K562 (cell line): ENCODE results near the gene GLRX2. TPM values are rescaled to one million over a fixed set of nuclear protein-coding genes. Genes with fewer than 3 reads are reported as not detected.

ENCODE experiments used
- ATF1 ChIP-seq, 2 experiments: fragments of 450-650 bp in 1 of 2; IDR thresholded peaks; 2 replicates each; pipeline ENCODE4 v1.6.1; 2016; ENCODE audit warnings: missing compliant biosample characterization in 1 of 2, missing genetic modification characterization in 1 of 2
- BDP1 ChIP-seq: IDR thresholded peaks from 3 replicates; pipeline ENCODE4 v1.6.1; 2011; ENCODE audit not compliant: insufficient read length, insufficient read depth
- CBX5 ChIP-seq: IDR thresholded peaks from 2 replicates; pipeline ENCODE4 v1.6.1; 2014; ENCODE audit warnings: low read depth, borderline replicate concordance
- ILF3 ChIP-seq: fragments of 450-650 bp; IDR thresholded peaks from 2 replicates; pipeline ENCODE4 v1.6.1; 2018; ENCODE audit warnings: antibody characterized with exemption, mild to moderate bottlenecking, moderate library complexity, borderline replicate concordance
- IRF2 ChIP-seq: sonication (generic); formaldehyde crosslinking; IDR thresholded peaks from 2 replicates; pipeline ENCODE4 v1.8.1; 2022; ENCODE audit warnings: mild to moderate bottlenecking, missing genetic modification reagents
- JUN ChIP-seq, 2 experiments: sonication (generic) in 1 of 2; formaldehyde crosslinking in 1 of 2; IDR thresholded peaks; 2 replicates each; pipeline versions ENCODE4 v1.6.1 to v1.8.0; 2012 to 2022; ENCODE audit warnings: borderline replicate concordance in 2 of 2, mild to moderate bottlenecking in 2 of 2, improper control_type of control experiment in 1 of 2, low read depth in 1 of 2, low read length in 1 of 2, missing genetic modification reagents in 1 of 2
- KHSRP ChIP-seq: fragments of 450-650 bp; IDR thresholded peaks from 2 replicates; pipeline ENCODE4 v1.6.1; 2017
- KLF13 ChIP-seq: fragments of 450-650 bp; IDR thresholded peaks from 2 replicates; pipeline ENCODE4 v1.6.1; 2016; ENCODE audit warnings: missing genetic modification characterization, low read depth, mild to moderate bottlenecking, missing compliant biosample characterization, moderate library complexity, borderline replicate concordance
- POLR2AphosphoS5 ChIP-seq: IDR thresholded peaks from 2 replicates; pipeline ENCODE4 v1.6.1; 2011; ENCODE audit warnings: mild to moderate bottlenecking, low read depth, low read length, moderate library complexity; ENCODE audit not compliant: control insufficient read depth, insufficient read depth
- POLR2H ChIP-seq: IDR thresholded peaks from 2 replicates; pipeline ENCODE4 v1.6.1; 2016; ENCODE audit warnings: missing genetic modification characterization, low read depth, mild to moderate bottlenecking, control low read depth, missing compliant biosample characterization, moderate library complexity
- POLR3A ChIP-seq: IDR thresholded peaks from 2 replicates; pipeline ENCODE4 v1.6.1; 2011; ENCODE audit warnings: borderline replicate concordance, mild to moderate bottlenecking, moderate library complexity; ENCODE audit not compliant: insufficient read length, insufficient read depth; ENCODE audit errors: extremely low read depth
- RBM15 ChIP-seq: fragments of 200-400 bp; formaldehyde crosslinking; IDR thresholded peaks from 2 replicates; pipeline ENCODE4 v1.6.1; 2018; ENCODE audit warnings: mild to moderate bottlenecking, low read length, moderate library complexity; ENCODE audit not compliant: insufficient read depth
- RFX5 ChIP-seq: IDR thresholded peaks from 2 replicates; pipeline ENCODE4 v1.6.1; 2011; ENCODE audit warnings: low read depth, mild to moderate bottlenecking, improper control_type of control experiment, low read length
- SIN3B ChIP-seq: fragments of 450-650 bp; IDR thresholded peaks from 2 replicates; pipeline ENCODE4 v1.6.1; 2017; ENCODE audit warnings: low read depth, mild to moderate bottlenecking, moderate library complexity
- TFAP4 ChIP-seq: sonication (generic); formaldehyde crosslinking; IDR thresholded peaks from 2 replicates; pipeline ENCODE4 v1.8.0; 2022; ENCODE audit warnings: missing genetic modification reagents, mild to moderate bottlenecking, moderate library complexity, borderline replicate concordance
- USF1 ChIP-seq: sonication (generic); formaldehyde crosslinking; IDR thresholded peaks from 2 replicates; pipeline ENCODE4 v1.9.0; 2022; ENCODE audit warnings: mild to moderate bottlenecking, missing genetic modification reagents
- XRCC3 ChIP-seq: fragments of 450-650 bp; IDR thresholded peaks from 2 replicates; pipeline ENCODE4 v1.6.1; 2017; ENCODE audit warnings: mild to moderate bottlenecking, moderate library complexity
- ZNF512 ChIP-seq: IDR thresholded peaks from 2 replicates; pipeline ENCODE4 v1.6.1; 2016; ENCODE audit warnings: missing genetic modification characterization, missing compliant biosample characterization
- ZNF655 ChIP-seq: fragments of 250-450 bp; sonication (Bioruptor Pico); IDR thresholded peaks from 2 replicates; pipeline ENCODE4 v1.5.0; 2021
- polyA plus RNA-seq, 8 experiments: library from polyadenylated mRNA; depleted of rRNA in 4 of 8; stranded (reverse) in 5 of 8; unstranded in 3 of 8; fragments of >200 nt; fragmentation: Nextera tagmentation in 2 of 8; fragmentation: Illumina TruSeq in 1 of 8; extraction: Ambion mirVana in 2 of 8; extraction: Trizol in 1 of 8; gene quantifications; 2 replicates each; pipeline versions ENCODE4 v1.2.1 to v1.2.3, GENCODE V29; 2011 to 2014; ENCODE audit warnings: inconsistent platforms in 1 of 8, missing spikeins in 1 of 8
- total RNA-seq, 7 experiments: library from RNA; depleted of rRNA in 6 of 7; stranded (reverse); fragments of >200 nt in 6 of 7; fragmentation: Illumina TruSeq in 2 of 7; extraction: Trizol in 2 of 7; gene quantifications; 2 replicates each; pipeline versions ENCODE4 v1.2.1 to v1.2.3, GENCODE V29; 2011 to 2021; ENCODE audit warnings: low replicate concordance in 1 of 7
- TF ChIP-seq, protein P1 (sequence below), 2 experiments: fragments of 150-350 bp in 1 of 2; IDR thresholded peaks; 2 replicates each; pipeline ENCODE4 v1.6.1; 2012 to 2016; ENCODE audit warnings: low read depth in 2 of 2, low read length in 2 of 2, mild to moderate bottlenecking in 1 of 2, moderate library complexity in 1 of 2

Gene GLRX2
- total and polyA plus RNA-seq, 9 of the 15 experiments (the other 6 are each of a cell fraction or from before 2014, with no cell fraction given) = 13.3 to 82.6 (median 55.1) TPM

DNA sequence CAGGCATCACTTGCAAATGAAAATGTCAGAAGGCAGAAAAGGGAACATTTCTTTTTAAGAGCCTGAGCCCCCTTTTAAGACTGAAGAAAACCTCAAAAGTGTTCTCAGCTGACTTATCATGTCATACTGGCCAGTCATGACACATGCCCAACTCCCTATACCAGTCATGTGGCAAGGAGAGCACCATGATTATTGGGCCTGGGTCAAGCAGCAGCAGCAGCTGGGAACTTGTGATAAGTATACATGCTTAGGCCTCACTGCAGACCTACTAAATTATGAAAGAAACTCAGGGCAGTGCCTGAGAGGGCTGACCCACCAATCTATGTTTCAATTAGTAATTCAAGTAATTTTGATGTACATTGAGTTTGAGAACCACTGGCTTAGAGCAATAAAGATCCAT, 37.2 kb downstream of the GLRX2 start (continued):
- TF ChIP-seq POLR3A (no peak), CBX5 (no peak), SIN3B (no peak), POLR2H (tag) (no peak), IRF2 (CRISPR knock-in tag) (no peak), ZNF655 (CRISPR knock-in tag) (no peak), ILF3 (no peak), XRCC3 (no peak), KHSRP (no peak), KLF13 (tag) (no peak), POLR2AphosphoS5 (peak; percentile 74; the same call in 1 of the 2 replicates), ZNF512 (tag) (no peak), ATF1 (CRISPR knock-in tag; IDR thresholded peaks at IDR 0.05) (no peak), ATF1 (tag; IDR thresholded peaks at IDR 0.05) (peak; percentile 52; the same call in 1 of the 2 replicates), JUN (IDR thresholded peaks at IDR 0.05; ENCODE audit: borderline replicate concordance, low read depth, low read length) (no peak), JUN (CRISPR knock-in tag; IDR thresholded peaks at IDR 0.05; ENCODE audit: borderline replicate concordance) (no peak), RFX5 (no peak), BDP1 (no peak), RBM15 (no peak), TFAP4 (CRISPR knock-in tag) (peak; percentile 63), USF1 (CRISPR knock-in tag) (peak; percentile 68)
- TF ChIP-seq, protein P1, sequence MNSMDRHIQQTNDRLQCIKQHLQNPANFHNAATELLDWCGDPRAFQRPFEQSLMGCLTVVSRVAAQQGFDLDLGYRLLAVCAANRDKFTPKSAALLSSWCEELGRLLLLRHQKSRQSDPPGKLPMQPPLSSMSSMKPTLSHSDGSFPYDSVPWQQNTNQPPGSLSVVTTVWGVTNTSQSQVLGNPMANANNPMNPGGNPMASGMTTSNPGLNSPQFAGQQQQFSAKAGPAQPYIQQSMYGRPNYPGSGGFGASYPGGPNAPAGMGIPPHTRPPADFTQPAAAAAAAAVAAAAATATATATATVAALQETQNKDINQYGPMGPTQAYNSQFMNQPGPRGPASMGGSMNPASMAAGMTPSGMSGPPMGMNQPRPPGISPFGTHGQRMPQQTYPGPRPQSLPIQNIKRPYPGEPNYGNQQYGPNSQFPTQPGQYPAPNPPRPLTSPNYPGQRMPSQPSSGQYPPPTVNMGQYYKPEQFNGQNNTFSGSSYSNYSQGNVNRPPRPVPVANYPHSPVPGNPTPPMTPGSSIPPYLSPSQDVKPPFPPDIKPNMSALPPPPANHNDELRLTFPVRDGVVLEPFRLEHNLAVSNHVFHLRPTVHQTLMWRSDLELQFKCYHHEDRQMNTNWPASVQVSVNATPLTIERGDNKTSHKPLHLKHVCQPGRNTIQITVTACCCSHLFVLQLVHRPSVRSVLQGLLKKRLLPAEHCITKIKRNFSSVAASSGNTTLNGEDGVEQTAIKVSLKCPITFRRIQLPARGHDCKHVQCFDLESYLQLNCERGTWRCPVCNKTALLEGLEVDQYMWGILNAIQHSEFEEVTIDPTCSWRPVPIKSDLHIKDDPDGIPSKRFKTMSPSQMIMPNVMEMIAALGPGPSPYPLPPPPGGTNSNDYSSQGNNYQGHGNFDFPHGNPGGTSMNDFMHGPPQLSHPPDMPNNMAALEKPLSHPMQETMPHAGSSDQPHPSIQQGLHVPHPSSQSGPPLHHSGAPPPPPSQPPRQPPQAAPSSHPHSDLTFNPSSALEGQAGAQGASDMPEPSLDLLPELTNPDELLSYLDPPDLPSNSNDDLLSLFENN (IDR thresholded peaks at IDR 0.05; ENCODE audit: low read depth in 2 of 2, low read length in 2 of 2) = 0 out of 4 replicates have a peak, but pooled peaks of 1 of the 2 experiments have one; percentile 53
